Stimulated activated CD8-positive, alpha-beta memory T cell treated with anti-CD3 and anti-CD28 coated beads, Interleukin-2, amount 100 ng/mL, for 1 hour (primary cell): ENCODE results near the gene PIK3R1.

Experiments
- DNase-seq, 2 donors: peaks; one replicate each; pipeline ENCODE4 v3.0.0-alpha.2; 2020; ENCODE audit warnings: low read depth in 2 of 2

PIK3R1 gene

GRCh38 chr5:68251804-68252522 lies 36.4 kb downstream of the PIK3R1 start:
- DNase-seq = no peak

GRCh38 chr5:68252673-68253623 lies 37.4 kb downstream of the PIK3R1 start:
- DNase-seq = peak in 1 of 2 donors; percentile 17

GRCh38 chr5:68253624-68254585 lies 38.3 kb downstream of the PIK3R1 start:
- DNase-seq = no peak

GRCh38 chr5:68254810-68255209 lies 39.3 kb downstream of the PIK3R1 start:
- DNase-seq = no peak

GRCh38 chr5:68255305-68256120 lies 40.0 kb downstream of the PIK3R1 start:
- no peak for DNase-seq

- no peak for DNase-seq
Observed at GRCh38 chr5:68257210-68257609, 41.7 kb downstream of the PIK3R1 start.

- DNase-seq = no peak
Observed at GRCh38 chr5:68258531-68258930, 43.0 kb downstream of the PIK3R1 start.

- DNase-seq = no peak
Observed at GRCh38 chr5:68259700-68260099, 44.1 kb downstream of the PIK3R1 start.

- no peak for DNase-seq
Observed at GRCh38 chr5:68260467-68260866, 44.9 kb downstream of the PIK3R1 start.

GRCh38 chr5:68261169-68261568 lies 45.6 kb downstream of the PIK3R1 start:
- no peak for DNase-seq

GRCh38 chr5:68261569-68262065 lies 46.1 kb downstream of the PIK3R1 start:
- DNase-seq = no peak

GRCh38 chr5:68264024-68264956 lies 48.7 kb downstream of the PIK3R1 start:
- no peak for DNase-seq

- no peak for DNase-seq
Observed at GRCh38 chr5:68265347-68265746, 49.8 kb downstream of the PIK3R1 start.

GRCh38 chr5:68265822-68266395 lies 50.4 kb downstream of the PIK3R1 start:
- DNase-seq = no peak

GRCh38 chr5:68266457-68266856 lies 50.9 kb downstream of the PIK3R1 start:
- DNase-seq = no peak

- no peak for DNase-seq
Observed at GRCh38 chr5:68267066-68267465, 51.5 kb downstream of the PIK3R1 start.

GRCh38 chr5:68268101-68268851 lies 52.7 kb downstream of the PIK3R1 start:
- DNase-seq = no peak

GRCh38 chr5:68268852-68269130 lies 53.2 kb downstream of the PIK3R1 start:
- no peak for DNase-seq

GRCh38 chr5:68269820-68270219 lies 54.3 kb downstream of the PIK3R1 start:
- no peak for DNase-seq
